GM19025 (cell line): Measurements from ENCODE around the gene POU2F1.
A peak's percentile ranks its signal among the peaks of the same experiment; 100 is the strongest.

ENCODE experiments used
- ATAC-seq: cut with Tn5 transposase; IDR thresholded peaks from one replicate; pipeline ENCODE4 v1.9.1; 2021; ENCODE audit warnings: mild to moderate bottlenecking, low read depth, moderate library complexity; ENCODE audit not compliant: unreplicated experiment

Gene POU2F1

DNA sequence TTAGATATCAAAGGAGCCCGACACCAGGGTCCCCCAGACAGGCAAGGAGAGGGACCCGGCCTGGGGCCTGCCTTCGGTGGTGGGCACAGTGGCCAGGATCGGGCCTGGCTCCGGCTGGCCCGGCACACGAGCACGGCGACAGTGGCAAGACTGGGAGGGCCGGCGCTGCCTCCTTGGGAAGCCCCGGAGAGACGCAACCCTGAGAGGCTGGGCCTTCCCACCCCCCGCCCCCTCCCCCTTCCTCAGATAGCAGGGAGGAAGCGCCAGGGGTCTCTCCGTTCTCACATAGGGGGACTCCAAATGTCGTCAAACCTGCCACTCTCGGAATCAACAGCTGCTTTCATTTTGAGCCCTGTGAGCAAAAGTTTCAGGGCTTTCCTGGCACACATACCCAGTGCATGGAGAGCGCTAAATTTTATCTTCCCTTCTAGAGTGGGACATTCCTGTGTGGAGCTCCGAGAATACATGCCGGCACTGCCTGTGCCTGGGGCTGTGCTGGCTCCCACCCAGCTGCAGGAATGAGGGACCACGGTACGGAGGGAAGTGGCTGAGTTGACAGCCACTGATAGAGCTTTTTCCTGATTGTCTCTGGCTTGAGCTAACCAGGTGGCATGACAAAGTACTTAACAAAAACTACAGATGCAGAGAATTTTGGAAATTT, 235.2 kb downstream of the POU2F1 start:
- peak; percentile 36 for ATAC-seq

DNA sequence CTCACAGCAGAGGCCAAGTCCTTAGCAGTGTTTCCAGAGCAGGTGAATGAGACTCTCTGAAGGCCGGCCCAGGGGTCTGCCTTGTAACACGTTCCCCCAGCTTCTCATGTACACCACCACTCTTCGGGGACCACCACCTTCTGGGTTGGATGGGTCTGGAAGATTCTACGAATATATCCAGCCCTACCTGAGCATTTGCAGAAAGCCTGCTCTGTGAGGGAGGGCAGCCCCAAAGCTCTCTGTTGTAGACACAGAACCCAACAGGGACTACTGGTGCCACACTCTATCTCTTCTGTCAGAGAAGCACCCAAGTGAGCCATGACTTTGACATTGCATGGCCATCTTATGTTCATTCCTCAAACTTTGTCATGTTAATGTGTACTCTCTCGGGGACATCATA, 235.8 kb downstream of the POU2F1 start:
- no peak for ATAC-seq

DNA sequence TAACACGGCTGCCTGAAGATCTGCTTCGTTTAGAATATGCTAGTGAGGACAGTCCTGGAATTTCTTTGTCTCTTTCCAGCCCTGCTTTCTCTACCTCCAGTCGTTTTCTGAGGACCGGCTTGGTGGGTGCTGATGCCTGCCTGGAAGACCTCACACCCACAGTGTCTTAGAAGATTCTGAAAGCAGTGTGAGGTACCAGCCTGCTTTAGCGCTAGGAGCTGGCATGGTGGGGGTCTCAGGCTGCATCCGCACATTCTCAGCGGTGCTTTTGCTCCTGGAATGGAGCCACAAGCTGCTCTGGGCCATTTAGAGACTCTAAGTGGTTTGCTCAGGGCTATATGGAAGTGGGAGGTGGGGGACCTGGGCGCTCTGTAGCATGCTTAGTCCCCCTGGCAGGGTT, 236.2 kb downstream of the POU2F1 start:
- no peak for ATAC-seq

DNA sequence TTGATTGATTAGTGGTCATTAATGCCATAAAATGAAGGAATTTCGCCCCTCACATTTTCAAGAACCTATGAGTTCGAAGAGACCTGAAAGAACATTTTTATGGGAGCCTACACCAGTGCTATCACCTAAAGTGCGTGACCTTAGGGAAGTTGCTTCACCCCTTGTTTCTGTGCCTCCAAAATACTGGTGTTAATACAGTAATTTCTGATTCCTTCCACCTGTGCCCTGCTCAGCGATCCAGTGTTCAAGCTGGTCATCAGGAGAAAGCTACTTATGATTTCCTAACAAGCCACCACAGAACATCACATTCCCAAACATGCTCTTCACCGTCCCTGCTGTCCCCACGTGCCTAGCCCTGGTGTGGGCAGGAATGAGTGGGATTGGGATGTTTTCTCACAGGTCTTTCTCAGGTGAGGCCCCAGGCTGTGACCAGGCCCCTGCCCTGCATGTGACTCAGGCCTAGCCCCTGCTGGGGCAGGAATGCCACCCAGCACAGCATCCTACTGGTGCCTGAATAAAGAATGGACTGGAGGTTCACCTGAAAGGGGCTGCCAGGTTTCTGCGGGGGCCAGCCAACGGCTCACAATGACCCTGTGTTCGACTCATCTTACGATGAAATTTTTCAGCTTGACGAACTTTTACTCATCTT, 237.4 kb downstream of the POU2F1 start:
- no peak for ATAC-seq

DNA sequence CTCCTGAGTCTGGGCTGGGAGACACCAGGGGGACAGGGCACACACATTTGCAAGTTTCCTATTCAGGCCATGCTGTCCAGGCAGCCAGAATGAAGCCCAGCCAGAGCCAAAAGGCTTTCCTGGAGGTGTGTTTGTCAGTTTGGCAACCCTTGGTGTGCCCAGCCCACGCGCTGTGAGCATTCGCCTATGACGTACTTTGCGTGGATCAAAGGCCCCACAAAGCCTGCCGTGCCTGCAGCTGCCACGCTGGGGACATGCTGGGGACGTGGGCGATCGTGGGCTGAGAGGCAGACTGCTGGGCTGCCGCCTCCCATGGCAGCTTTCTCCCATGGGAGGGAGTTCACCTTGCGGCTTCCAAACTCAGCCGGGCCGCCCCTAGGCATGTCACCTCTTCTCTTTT, 240.2 kb downstream of the POU2F1 start:
- ATAC-seq = no peak

DNA sequence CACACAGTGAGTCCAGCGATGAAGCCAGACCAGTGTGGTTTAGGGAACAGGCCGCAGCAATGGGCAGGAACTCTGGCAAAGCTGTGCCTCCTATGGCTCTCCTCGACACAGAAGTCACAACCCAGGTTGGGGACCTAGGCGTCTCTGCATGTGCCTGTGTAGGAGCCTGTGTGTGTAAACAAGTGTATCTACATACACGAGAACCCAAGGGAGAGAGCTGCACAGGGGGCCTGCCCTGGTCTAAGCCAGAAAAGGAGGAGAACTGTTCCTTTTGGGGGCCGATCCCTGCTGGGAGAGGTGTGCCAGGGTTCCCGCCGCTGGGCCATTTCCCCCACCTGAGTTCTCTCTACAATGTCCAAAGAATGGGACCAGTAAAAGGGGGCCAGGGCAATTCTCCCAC, 241.7 kb downstream of the POU2F1 start:
- ATAC-seq = no peak

DNA sequence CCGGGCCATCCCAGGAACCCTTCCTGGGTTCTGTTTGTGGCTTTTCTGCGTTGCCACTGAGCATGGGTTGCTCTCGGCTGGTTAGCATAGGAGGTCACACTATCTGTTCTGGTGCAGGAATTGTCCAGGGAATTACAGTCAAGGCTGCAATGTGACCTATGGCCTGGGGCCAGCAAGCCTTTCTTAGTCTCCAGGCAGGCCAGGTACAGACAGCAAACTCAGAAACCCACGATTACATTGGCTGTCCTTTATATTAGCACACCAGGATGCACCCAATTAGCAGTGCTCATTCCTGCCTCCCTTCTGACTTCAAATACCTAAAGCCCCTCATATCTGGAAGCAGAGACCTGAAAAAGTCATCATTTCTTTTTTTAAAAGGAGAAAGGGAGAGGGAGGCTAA, 242.4 kb downstream of the POU2F1 start:
- ATAC-seq = no peak

DNA sequence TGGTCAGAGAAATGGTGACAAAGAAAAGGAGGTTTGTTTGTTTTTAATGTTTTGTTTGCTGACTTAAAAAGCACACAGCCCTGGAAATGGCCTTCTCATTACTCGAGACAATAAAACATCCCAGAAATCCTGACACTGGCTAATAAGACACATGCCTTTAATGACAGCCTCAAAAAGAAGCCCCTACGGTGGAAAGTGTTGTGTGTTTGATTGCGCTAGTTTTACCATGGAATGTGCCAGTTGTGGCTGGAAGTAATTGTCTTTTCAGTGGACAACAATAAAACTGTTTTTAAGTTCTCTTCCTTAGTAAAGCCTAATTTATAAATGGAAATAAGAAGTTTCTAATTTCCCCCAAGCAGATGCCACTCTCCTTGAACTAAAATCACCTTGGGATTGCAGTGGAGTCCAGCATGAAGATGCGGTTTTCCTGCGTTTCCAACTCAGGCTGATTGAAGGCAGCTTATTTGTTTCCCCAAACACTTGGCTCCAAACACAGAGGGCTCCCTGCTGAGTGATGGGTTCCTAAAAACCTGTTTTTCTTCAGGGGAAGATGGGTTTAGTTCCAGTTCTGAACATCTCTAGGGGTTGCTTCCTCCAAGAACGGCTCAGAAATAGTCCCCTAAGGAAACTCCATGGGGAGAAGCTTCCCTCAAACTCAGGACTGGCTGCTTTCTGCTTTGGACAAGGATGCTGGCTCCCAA, 243.3 kb downstream of the POU2F1 start:
- ATAC-seq = no peak

DNA sequence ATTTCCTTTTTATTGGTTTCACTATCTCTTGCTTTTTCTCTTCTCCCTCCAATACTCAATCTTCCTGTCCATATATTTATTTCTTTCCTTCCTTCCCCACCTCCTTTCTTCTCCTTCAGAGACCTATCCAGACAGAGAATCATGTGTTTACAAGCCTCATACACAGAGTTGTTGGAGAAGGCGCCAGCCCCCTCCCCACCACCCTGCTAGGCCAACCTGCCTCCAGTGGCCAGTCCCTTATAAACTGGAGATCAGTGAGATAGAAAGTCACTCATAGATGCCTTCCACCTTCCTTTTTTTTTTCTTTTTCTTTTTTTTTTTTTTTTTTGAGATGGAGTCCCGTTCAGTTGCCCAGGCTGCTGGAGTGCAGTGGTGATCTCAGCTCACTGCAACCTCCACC, 244.3 kb downstream of the POU2F1 start:
- no peak for ATAC-seq

DNA sequence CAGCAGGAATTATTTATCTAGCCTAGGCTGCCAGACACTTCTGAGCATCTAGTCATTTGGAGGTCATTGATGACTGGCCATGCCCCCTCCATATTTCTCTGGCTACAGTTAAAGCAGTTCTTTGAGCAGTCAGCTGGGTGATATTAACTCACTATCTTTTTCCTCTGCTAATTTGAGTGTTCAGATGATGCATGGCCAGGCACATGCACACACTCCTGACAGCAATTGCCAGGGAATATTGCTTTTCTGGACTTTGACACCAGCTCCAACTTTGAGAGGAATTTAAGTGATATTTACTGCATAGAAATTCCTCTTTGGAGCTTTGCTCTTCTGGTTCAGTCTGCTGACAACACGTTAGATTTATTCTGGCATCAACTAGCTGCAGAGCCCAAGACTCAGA, 245.1 kb downstream of the POU2F1 start:
- no peak for ATAC-seq

DNA sequence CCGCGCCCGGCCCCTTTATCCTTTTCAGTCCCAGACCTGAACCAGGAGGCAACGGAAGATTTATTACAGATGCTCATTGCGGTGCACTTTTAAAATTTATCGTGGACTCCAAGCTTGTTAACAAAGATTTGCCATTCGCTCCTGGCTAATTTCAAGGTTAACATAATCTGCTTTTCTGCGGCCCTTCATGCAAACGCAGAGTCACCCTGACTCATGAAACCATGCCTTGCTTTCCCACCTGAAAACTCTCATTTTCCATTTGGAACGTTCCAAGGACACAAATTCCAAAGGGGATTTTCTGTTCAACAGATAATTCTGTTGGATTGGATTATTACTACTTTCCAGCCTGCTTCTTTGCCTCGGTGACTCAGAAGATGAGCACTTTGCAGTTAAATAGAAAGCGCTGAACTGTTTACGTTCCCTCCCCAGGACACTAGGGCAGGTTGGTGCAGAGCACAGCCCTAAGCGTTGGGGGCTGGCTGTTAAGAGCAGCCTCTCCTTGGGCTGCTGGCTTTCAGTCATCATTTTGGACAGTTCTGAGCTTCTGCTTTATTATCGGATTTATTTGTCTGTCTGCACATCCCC, 246.5 kb downstream of the POU2F1 start:
- no peak for ATAC-seq

DNA sequence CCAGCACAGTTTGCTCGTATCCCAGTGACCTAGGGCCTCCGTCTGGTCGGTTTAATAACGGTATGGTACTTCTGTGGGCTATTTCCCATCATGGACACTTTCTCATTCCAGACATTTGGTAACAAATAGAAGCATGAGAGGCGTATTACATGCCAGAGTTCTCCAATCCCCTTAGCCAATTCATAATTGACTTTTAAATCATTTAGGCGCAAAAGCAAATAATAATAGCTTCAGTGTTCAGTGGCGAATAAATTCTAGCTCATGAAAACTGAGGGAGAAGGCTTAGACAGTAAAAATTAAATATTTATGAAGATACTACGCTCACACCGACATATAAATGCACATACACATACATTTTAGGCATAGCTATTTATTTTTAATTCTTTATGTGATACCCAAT, 247.1 kb downstream of the POU2F1 start:
- no peak for ATAC-seq

DNA sequence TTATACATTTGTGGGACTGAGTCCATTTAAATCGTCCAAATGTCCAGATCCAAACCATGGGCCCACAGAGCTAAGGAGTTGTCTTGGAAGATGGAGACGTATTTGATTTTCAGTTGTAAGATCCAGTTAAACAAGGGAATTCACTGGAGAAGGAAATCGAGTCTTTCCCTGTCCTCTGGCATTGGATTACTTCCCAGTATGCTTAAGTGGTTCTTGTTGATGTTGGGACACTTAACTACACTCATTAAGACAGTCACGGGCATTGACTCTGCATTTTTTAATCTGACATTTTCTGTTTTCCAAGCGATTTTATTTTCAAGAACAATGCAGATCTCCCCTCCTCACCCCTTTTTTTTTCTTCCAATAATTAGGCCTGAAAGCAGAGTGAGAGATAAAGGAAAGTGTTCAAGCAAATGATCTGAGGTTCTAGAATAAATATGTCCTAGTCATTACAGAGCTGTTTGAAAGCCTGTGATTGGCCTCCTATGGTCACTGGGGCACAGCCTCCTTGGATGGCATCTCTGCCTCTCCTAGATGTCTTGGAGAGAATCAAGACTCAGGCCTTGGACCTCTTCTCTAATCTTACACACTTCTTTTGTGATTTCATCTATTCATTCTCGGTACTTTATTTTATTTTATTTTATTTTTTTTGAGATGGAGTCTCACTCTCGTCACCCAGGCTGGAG, 248.7 kb downstream of the POU2F1 start:
- ATAC-seq = no peak

DNA sequence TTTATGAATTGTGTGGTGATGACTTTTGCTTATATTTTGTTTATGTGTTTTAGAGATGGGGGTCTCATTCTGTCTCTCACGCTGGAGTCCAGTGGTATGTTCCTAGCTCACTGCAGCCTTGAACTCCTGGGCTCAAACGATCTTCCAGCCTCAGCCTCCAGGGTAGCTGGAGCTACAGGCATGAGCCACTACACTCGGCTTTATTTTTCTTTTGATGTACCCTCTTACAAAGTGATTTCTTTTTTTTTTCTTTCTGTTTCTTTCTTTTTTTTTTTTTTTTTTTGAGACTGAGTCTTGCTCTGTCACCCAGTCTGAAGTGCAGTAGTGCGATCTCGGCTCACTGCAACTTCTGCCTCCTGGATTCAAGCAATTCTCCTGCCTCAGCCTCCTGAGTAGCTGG, 250.9 kb downstream of the POU2F1 start:
- no peak for ATAC-seq

DNA sequence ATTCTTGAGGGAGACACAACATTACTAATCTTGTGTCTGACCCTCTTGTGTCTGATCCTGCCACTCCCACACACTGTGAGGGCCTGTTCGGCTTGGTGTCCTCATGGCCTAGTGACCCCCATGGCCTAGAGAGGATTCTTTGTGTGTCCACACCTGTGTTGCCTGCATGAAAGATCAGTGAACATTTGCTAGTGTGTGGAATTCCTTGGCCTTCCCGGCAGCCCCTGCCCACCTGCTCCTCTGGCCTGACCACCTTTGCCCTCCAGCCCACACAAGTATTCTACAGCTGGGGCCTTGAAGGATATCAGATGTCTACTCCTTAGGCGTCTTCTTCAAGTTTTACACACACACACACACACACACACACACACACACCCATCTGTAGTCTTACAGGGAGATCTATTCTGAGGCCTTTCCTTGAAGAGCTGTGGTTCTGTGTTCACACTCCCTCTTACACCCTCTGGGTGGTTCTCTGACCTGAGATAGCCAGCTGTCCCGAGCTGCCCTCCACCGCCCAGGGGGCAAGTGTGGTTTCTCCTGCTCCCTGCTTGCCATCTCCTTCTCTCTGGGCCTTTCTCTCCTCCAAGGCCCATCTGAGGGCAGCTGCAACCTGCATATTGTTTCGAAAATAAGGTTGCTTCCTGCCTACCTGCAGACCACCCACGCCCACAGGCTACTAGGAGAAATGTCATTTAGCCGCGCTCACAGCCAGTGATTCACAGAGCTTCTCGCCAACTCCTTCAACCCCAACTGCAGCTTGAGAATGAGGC, 252.3 kb downstream of the POU2F1 start:
- ATAC-seq = no peak

DNA sequence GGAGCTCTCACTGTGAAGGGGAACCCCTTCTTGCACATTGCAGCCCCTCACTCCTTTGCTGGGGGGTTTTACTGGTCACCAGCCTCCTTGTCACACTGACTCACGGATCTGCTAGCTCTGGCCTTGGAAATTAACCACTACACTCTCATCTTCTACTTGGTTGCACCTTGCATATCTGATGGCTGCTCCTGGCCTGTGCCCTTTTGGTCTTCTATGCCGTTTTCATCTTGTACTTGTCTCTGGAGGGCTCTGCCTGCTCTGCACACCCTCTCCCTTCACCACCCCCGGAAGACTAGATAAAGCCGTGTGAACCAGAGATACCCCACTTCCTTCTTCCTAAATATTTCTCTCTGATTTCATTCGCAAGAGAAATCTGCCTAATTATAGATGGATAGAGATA, 253.1 kb downstream of the POU2F1 start:
- no peak for ATAC-seq

DNA sequence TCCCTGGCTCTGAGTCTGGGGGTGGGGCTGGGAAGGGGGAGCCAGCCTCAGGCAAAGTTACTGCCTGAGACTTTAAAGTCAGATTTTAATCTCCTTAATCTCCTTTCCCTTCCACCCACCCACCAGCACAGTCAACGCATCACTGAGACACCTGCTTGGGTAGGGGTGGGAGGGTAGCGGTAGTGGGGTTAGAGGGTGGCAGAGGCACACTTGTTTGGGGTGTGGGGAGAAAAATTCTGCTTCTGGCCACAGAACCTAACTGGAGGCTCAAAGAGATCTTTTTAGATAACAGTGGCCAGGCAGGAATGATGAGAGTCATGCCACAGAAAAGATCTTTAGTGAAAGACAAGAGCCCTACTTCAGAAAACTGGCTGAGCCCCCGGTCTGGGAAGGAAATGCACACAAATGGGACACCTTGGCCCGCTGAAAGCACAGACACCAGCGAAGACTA, 253.5 kb downstream of the POU2F1 start:
- ATAC-seq = no peak

DNA sequence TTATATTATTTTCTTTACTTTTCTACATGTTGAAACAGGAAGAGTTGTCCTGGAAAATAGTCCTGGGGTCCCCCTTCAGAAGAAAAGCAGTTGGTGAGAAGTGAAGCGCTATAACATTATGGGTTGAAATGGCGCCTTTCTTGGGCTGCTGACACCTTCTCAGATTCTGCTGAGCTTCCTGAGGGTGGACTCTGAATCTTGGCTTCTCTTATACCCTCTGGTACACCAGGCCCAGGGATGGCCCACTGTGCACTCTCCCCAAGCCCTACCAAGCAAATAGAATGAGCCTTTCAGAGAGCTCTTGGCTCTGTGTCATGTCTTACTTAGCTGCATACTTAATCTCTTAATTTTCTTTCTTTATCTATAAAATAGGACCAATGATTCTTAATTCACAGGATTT, 255.4 kb downstream of the POU2F1 start:
- no peak for ATAC-seq
